Measurements from ENCODE around the gene FAM107A.

Gene FAM107A

GRCh38 chr3:58556761-58557221 is 20.4 kb downstream of the FAM107A start:
- no peak for DNase-seq (ENCODE audit: low read depth, low spot score)
- ChIA-PET POLR2A (interaction anchor here (0.7 kb wide), 1 partner anchor 53 kb away, joined by 3 read pairs; no protein-coding TSS in a partner anchor), CTCF (interaction anchor here (0.7 to 6.4 kb wide), 7 partner anchors 11 to 251 kb away, joined by 3 to 95 read pairs (median 4); partner anchors contain the start of genes ACOX2, HTD2 and RPP14)
- no peak for TF ChIP-seq CTCF (IDR thresholded peaks at IDR 0.05; ENCODE audit: insufficient read depth, low read length, missing control alignments)
- H3K4me3 ChIP-seq (ENCODE audit: low read depth, low read length): no peak overlapping the region

- POLR2A ChIA-PET: no interaction called here
- CTCF ChIA-PET: interaction anchor here (1.3 to 6.4 kb wide), 4 partner anchors 12 to 75 kb away, joined by 3 to 95 read pairs (median 42); partner anchors contain the start of gene ACOX2
Observed at GRCh38 chr3:58556001-58556400, 21.2 kb downstream of the FAM107A start.

DNA sequence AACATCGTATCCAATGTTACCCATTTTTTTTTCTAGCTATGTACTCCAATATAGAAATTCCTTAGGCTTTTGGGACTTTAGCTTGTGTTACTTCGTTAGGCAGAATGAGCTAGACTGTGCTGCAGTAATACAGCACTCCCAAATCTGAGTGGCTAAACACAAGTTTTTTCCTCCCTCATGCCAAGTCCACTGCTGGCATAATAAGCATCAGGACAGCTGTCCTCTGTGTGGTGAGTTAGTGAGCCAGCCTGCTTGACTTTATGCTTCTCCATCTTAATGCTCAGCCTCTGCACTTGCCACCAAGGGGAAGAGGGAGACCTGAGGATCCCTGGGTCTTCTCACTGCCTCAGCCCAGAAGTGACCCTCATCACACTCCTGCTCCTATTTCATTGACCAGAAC is 22.0 kb downstream of the FAM107A start:
- no peak for TF ChIP-seq CTCF (IDR thresholded peaks at IDR 0.05; ENCODE audit: insufficient read depth, low read length, missing control alignments)
- no peak overlapping the region for H3K4me3 ChIP-seq (ENCODE audit: low read depth, low read length)
- DNase-seq (ENCODE audit: low read depth, low spot score): no peak
- ChIA-PET POLR2A (no interaction called here), CTCF (interaction anchor here (3.4 to 6.4 kb wide), 3 partner anchors 13 to 76 kb away, joined by 13 to 95 read pairs (median 70); no protein-coding TSS in a partner anchor)

More at GRCh38 chr3:58556001-58556400, 21.2 kb downstream of the FAM107A start:
- no peak for TF ChIP-seq CTCF (IDR thresholded peaks at IDR 0.05; ENCODE audit: insufficient read depth, low read length, missing control alignments)
- no peak overlapping the region for H3K4me3 ChIP-seq (ENCODE audit: low read depth, low read length)
- no peak for DNase-seq (ENCODE audit: low read depth, low spot score)

- POLR2A ChIA-PET: no interaction called here
- CTCF ChIA-PET: interaction anchor here (1.2 to 5.9 kb wide), 3 partner anchors 14 to 16 kb away, joined by 4 to 70 read pairs (median 5); no protein-coding TSS in a partner anchor
- no peak overlapping the region for H3K4me3 ChIP-seq (ENCODE audit: low read depth, low read length)
- TF ChIP-seq CTCF (IDR thresholded peaks at IDR 0.05; ENCODE audit: insufficient read depth, low read length, missing control alignments): no peak
- DNase-seq (ENCODE audit: low read depth, low spot score): no peak
Observed at GRCh38 chr3:58553003-58553402, 24.2 kb downstream of the FAM107A start.

- H3K4me3 ChIP-seq (ENCODE audit: low read depth, low read length): no peak overlapping the region
- POLR2A ChIA-PET: no interaction called here
- TF ChIP-seq CTCF (IDR thresholded peaks at IDR 0.05; ENCODE audit: insufficient read depth, low read length, missing control alignments): no peak
- CTCF ChIA-PET: interaction anchor here (1.2 to 1.3 kb wide), 2 partner anchors 13 to 17 kb away, joined by 4 to 5 read pairs; no protein-coding TSS in a partner anchor
- no peak for DNase-seq (ENCODE audit: low read depth, low spot score)
Observed at GRCh38 chr3:58551636-58552180, 25.5 kb downstream of the FAM107A start.

GRCh38 chr3:58544541-58544940 is 32.6 kb downstream of the FAM107A start:
- no peak overlapping the region for H3K4me3 ChIP-seq (ENCODE audit: low read depth, low read length)
- DNase-seq (ENCODE audit: low read depth, low spot score): no peak
- no peak for TF ChIP-seq CTCF (IDR thresholded peaks at IDR 0.05; ENCODE audit: insufficient read depth, low read length, missing control alignments)
- POLR2A ChIA-PET: no interaction called here
- CTCF ChIA-PET: interaction anchor here (0.9 to 1.5 kb wide), 3 partner anchors 12 to 41 kb away, joined by 3 to 6 read pairs (median 4); no protein-coding TSS in a partner anchor
